HG03521 (cell line): ENCODE measurements around the gene CFAP91.
A peak's percentile ranks its signal among the peaks of the same experiment; 100 is the strongest.
"Not testable (repeated sequence)": the region's sequence is repeated elsewhere in the genome, so short reads cannot be mapped to it uniquely, and the experiment has no call there.

ENCODE experiments used
- ATAC-seq: cut with Tn5 transposase; IDR thresholded peaks from one replicate; pipeline ENCODE4 v1.9.1; 2021; ENCODE audit warnings: mild to moderate bottlenecking, moderate library complexity; ENCODE audit not compliant: unreplicated experiment

The CFAP91 gene

DNA sequence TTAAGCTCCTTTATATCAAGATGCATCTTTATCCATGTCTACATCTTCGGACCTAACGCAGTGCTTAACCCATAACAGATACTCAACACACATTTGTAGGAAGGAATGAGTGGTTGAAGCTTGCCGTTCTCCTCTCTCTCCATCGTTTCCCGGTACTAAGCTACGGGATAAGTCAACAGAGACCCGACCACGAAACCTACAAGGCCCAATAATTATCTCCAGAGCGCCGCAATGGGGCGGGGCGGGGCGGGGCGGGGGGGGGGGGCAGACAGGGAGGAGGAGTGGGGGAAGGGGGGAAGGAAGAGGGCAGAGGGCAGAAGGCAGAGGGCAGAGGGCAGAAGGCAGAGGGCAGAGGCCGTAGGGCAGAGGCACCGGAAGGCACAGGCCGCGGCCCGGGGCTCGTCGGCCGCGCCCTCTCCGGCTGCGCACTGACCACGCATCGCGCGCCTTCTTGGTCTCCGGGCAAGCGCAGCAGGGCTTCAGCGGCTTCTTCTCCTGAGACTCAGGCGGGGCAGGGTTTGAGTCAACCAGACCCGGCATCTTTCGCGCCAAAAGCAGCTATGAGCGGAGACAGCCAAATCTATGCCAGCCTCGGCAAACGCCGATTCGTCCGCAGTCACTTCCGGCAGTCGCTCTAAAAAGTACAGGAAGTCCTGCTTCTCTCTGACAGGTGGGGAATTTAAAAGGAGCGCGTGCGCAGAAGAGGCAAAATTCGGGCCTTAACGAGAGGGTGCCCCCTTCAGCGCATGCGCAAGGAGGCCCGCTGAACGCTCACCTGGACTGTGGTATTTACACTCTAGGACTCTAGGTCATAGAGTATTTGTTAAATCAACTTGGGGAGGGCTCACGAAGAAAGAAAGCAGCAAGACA is 25.8 kb upstream of the CFAP91 start, which contains the start of gene COX17:
Gene COX17, minus strand, starts transcription at position 636 of the 870 bp plus-strand sequence. Its CDS starts 96 bp downstream, at position 540.
- ATAC-seq: peak; percentile 83

DNA sequence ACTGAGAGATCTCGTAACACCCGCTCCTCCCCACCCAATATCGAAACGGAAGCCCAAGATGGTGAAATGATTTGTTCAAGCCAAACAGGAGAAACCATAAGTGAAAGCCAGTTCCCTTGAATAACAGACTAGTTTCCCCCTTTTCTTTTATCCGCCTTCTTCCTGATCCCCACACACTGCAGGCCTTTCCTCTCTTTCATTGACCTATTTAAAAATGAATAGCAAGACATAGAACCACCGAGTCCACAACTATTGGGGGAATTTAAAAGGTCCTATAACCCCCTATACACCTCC is 25.2 kb upstream of the CFAP91 start:
- no peak for ATAC-seq

DNA sequence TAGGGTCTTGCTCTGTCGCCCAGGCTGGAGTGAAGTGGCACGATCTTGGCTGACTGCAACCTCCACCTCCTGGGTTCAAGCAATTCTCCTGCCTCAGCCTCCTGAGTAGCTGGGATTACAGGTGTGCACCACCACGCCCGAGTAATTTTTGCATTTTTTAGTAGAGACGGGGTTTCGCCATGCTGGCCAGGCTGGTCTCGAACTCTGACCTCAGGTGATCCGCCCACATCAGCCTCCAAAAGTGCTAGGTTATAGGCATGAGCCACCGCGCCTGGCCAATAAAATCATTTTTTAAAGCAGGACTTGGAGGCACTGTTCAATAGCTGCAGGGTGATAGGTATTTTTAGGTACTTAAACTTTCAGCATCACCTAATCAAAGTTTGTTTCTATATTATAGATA is 24.6 kb upstream of the CFAP91 start:
- not testable (repeated sequence) for ATAC-seq

DNA sequence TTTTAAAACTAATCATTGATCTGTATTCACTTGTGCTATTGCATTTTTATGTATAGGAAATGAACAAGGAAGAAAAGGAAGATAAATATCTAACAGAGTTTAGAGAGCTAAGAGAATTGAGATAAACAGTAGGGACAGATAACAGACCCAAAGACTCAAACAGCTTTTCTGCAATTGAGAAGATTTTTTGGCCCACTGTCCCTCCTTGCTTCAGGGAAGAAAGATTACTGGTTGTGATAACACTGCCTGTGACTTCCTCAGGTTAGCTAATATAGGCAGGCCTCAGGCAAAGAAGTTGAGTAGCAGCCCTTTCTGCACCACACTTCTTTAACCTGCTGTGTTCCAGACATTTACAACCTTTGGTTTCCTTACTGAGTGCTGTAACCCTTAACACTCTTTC is 22.9 kb upstream of the CFAP91 start:
- ATAC-seq: no peak

DNA sequence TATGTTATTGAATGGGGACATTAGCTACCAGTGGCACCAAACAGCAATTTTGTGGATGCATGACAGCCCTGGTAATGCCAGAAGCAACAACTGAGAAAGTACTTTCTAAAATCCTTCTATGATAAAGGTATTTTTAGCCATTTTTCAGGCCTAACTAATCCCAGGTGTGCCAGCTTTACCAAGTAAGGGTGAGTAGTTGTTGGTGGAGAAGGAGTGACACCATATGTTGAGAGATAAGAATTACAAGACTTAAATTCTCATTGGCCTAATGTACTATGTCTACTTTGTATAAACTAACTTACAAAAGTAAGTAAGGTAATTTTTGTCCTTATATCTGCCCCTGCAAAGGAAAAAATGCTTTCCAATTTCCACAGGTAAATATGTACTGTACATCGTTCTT is 21.5 kb upstream of the CFAP91 start:
- ATAC-seq: no peak

DNA sequence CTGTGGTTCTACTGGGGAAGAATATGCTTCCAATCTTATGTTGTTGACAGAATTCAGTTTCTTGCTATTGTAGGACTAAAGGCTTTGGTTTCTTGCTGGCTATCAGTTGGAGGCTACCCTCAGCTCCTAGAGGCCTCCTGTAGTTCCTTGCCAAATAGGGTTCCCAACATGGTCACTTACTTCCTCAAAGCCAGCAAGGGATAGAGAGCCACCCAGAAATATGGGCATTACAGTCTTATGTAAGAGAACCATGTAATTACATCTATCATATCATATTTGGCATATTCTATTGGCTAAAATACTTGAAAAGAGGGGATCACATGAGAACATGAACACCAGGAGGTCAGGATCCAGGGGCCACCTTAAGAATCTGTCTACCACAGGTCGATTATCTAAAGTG is 19.4 kb upstream of the CFAP91 start:
- no peak for ATAC-seq

DNA sequence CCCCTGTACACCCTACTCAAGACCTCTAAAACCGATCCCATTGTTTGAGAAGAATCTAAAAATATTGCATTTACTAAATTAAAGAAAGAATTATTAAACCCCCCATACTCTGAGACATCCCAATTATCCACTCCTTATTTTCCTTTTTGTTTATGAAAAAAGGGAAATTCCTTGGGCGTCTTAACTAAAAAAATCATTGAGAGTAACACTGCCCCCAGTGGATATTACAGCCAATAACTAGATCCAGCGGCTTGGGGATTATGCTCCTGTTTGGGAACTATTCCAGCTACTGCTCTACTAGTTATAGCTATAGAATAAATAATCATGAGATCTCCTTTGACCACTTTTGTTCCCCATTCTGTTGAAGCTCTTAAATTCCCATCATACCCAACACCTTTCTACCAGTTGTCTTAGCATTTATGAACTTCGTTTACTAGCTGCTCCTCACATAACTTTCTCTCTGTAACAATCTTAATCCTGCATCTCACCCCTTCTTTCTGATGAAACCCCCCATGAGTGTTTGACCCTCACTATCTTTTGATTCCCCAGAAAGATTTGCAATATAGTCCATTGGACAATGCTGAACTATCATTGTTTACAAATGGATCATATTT is 12.7 kb upstream of the CFAP91 start:
- no peak for ATAC-seq

DNA sequence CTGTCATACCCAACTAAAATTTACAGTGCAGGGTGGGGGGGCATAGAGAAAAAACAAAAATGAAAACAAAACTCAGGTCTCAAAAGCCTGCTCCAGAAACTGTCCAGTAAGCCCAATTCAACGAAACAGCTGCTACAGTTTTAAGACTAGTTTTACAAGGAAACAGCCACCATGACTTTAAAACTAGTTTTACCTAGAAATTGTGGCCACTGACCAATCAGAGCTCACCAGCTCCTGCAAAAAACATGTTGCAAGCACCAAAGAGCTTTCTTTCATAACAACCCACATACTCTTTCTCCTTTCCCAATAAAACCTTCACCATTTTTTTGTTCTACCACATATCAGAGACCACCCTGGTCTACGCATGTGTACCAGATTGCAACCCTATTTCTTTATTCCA is 7.3 kb upstream of the CFAP91 start:
- ATAC-seq: no peak

DNA sequence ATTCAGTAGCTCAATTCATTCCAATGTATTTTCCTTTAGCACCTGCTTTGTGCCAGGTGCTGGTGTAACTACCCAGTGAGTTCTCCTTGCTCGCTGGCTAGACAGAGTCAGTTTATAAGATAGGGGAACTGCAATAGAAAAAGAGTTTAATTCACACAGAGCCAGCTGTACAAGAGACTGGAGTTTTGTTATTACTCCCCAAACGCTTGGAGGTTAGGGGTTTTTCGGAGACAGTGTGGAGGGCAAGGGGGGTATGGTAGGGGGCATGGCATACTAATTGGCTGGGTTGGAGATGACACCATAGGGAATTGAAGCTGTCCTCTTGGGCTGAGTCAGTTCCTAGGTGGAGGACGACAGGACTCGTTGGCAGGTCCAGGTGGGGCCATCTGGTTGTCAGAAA is 5.4 kb upstream of the CFAP91 start:
- ATAC-seq: no peak

DNA sequence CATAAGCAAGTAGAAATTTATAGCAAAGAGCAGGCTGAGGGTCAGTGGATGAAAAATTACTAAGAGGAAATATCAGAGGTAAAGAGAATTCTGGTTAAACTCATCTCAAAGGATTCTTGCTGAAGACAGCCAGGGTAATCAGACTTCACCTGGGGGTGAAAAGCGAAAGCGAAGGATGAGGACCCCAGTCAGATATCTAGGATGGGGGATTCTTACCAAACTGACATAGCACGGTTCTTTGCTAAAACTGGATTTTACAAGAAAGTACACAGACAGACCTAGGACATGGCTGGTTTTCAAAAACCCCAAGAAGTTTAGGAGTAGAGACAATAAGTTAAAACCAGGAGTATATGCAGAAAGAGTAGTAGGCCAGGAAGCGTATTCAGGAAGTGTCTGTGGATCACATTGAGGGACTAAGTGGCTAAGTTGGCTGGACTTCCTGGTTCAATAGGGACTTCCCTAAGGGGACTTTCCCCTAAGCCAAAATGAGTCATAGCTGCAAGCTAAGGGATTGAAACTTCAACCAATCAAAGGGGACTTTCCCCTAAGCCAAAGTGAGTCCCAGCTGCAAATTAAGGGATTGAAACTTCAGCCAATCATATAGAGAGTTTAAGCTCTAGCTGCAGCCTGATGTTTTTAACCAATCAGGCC is 2.4 kb upstream of the CFAP91 start:
- no peak for ATAC-seq

DNA sequence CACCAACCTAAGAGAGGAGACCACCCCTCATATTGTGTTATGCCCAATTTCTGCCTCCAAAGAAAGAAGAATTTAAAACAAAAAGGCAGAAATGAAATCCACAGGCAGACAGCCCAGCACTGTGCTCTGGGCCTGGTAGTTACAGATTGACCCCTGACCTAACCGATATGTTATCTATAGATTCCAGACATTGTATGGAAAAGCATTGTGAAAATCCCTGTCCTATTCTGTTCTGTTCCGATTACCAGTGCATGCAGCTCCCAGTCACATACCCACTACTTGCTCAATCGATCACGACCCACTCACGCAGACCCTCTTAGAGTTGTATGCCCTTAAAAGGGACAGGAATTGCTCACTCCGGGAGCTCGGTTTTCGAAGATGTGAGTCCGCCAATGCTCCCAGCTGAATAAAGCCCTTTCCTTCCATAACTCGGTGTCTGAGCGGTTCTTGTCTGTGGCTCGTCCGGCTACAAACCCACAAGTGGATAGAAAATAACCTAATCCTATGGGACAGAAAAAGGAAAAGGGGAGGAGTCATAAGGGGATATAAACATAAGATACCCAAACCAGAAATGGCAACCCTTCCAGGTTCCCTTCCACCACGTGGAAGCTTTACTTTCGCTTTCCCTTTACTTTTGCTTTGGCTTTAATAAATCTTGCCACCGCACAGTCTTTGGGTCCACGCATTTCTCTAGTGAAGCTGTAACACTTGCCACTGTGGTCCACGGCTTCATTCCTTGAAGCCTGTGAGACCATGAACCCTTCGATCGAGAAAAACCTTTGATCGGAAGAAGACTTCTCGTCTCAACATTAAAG is 1.7 kb upstream of the CFAP91 start:
- ATAC-seq: no peak

DNA sequence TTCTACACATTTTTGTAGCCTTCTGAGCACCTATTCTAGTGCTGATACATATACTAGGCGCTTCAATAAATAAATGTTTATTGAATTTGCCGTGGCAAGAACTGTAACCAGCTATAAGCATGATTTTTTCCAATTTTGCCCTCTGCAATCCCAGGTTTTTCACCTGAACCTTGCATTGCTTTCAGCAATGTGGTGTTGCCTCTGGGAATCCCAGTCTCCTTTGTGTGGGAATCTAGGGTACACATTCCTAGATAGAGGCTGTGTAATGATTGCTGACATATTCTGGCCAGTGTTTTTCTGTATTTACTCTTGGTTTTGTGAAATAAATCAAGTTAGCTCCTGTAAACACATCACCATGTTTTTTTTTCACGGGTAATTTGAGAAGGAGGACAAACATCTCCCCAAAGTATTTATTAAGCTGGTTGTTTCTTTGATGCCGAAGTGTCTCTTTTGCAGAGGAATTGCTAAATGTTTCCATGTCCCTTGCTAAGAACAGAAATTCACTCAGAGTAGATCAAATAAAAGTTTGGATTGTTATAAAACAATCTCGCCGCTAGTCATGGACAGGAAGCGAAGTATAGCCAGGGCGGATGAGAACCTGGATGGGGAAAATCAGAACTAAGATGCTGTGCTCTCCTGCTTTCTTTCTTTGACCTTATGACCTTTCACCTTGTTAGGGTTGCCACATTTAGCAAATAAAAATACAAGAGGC is 1.2 kb downstream of the CFAP91 start:
- no peak for ATAC-seq

DNA sequence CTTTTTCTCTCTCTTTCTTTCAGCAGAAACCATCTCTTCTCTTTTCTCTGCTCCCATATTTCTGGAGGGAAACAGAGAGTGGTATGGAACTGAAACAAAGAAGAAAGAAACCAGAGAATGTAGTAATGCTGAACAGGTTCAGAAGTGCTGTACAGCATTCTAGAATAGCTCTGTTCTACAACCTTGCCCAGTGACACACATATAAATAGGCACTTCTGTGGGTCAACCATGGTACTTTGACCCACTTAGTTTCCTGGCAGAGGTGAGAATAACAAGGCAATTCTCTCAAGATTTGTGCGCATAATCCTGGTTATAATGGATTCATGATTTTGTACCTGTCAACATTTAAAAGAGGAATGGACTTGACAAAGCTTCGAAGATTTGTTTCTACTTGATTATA is 12.3 kb downstream of the CFAP91 start:
- no peak for ATAC-seq

DNA sequence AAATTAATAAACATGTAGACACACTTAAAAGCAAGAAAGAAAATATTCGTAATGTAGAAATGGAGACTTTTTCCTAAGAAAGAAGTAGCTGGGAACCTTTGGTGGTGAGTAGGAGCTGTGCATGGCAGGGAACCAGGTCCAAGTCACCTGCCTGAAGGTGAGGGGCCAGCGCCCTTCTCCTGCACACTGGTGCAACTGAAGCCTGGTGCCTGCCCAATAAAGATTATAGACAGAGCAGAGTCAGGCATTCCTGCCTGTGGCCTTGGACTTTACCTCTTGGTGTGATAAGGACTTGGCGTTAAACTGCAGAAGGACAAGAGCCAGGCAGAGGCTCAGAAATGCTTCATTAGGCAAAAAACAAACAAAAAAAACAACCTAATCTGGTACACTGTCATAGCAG is 14.2 kb downstream of the CFAP91 start:
- no peak for ATAC-seq

DNA sequence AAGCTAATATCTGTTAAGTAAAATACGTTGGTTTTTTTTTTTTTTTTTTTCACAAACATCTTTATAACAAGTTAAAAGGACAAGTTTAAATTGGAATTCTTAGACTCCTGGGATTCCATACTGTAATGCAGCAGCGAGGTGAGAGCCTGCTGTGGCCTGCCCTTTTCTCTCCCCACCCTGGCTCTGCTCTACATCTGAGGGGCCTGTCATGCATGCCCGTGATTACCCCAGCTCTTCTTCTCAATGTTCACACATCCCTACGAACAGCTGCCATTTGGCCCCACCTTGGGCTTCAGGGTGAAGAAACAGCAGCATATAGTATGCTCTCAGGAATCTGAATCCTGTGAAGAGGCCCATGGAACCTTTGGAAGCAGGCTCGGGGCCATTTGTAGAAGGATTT is 14.7 kb downstream of the CFAP91 start:
- ATAC-seq: no peak

DNA sequence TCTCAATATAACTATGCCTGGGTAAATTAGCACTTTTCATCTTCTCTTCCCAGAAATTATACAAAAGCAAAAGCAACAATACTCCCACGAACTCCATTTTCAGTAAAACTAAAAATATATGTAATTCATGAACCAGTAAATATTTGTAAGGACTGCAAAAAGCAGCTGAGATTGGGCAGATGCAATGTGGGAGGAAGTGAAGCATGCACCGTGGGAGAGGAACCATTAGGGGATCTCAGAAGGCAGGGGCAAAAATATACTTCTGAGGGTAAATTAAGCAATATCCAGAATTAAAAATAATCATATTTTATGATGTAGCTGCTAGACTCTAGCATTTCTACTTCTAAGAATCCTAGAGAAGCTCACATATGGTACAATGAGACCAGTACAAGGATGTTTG is 20.2 kb downstream of the CFAP91 start:
- no peak for ATAC-seq

DNA sequence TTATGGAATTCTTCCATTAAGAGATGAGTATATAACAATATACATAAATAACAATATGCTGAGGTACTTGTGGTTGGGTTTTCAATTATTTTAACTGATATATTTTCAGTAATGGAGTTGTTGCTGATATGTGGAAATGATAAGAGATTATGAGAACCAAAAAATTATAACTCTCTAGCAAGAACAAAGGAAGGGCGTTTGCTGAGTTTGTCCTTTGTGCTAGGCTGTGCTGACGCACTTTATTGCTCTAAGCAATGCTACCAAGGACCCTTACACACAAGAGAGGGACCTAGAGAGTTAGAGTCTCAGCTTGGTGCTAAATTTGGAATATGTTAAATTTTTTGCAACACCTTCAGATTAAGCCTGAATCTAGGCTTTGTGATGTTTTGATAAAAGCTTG is 24.1 kb downstream of the CFAP91 start:
- no peak for ATAC-seq

DNA sequence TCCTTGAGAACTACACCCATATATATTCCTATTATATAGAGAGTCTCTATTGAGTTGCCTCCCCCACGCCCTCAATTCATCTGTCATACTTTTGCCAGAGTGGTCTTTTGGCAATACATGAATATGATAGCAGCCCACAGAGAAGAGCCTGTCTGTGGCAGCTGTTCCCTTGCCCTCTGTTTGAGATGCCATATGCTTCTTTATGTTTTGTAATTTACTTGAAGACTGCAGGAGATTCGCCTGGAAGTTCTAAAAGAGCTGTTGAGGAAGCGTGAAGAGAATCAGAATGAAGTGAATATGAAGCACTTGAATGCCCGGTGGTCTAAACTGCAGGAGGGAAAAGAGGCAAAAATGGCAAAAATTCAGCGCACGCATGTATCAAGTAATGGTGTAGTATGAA is 27.2 kb downstream of the CFAP91 start:
- no peak for ATAC-seq

DNA sequence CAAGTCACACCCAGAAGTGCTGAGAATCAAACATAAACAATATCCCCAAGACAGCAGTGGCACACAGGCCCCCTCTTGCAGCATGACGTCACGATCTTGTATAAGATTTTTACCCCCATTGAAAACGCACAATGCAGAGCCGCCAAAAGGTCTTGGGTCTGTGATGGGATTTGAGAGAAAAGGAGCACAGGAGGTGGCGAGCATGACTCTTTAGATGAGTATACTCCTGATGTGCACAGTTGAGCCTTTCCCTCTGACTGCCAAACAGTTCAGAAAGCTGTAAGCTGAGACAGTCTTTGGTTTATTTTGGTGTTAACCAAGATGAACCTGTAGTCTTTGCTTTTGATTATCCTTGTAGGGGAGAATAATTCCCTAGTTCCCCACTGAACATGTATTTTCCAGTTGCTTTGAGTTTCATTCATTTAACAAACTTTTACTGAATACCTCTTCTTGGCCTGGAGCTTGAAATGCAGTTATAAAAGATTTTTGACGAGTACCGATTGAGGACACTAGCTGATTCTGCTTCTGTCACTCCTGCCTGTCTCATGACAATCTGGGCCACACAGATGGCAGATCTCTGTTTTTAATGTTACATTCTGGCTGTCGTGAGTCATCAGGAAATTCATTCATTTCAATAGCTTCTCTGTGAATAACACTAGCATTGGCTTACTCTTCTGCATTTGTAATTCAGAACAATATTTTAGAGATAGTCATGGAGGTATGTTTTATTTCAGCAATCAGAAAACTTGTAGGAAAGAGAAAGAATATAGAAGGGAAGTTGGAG is 28.9 kb downstream of the CFAP91 start:
- ATAC-seq: no peak

DNA sequence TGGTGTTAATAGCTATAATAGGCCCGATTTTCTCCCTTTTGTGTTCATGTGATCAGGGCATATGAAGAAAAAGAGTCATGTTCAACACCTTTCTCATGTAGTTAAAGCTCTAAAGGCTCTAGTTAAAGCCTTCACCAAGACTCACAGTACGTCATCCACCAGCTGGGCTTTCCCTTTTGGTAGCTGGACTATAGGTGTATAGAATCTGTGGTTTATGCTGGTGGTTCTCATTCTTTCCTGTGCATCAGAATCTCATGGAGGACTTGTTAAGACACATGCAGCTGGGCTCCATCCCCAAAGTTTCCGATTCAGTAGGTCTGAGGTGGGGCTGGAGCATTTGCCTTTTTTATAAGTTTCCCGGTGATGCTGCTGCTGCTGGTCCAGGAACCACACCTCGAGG is 31.0 kb downstream of the CFAP91 start:
- ATAC-seq: no peak
